Measurements from ENCODE around the gene SH2D1B. TPM values are rescaled to one million over a fixed set of nuclear protein-coding genes. Genes with fewer than 3 reads are reported as not detected.

SH2D1B gene
- total RNA-seq, 1 donor from 2014 or later: not detected

DNA sequence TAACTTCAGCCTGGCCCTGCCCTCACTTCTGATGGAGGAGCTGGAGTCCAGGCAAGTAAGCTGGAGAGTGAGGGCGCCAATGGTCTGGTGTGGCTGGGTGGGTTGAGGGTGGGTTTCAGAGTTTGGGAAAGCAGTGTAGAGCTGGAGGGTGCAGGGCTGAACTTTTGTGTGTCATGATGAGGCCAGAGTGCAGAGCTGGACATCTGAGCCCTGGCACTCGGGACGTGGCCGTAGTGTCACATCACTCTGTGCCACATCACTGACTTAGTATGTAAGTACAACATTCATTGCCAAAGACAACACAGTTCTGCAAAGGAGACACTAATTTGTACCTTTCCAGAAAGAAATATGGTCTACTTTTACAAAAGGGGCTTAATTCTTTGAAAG, 51.1 kb downstream of the SH2D1B start:
- Histone ChIP-seq H3K27me3 (ENCODE audit: insufficient read depth, low read length) (no peaks in the 10 kb centered on the region), H4K20me1 (ENCODE audit: insufficient read depth, low read length) (no peaks in the 10 kb centered on the region), H3K4me2 (ENCODE audit: low read length) (no peak overlapping the region), H3K4me1 (ENCODE audit: insufficient read depth, low read length) (peaks cover 8% of the 10 kb centered on the region), H2AFZ (ENCODE audit: low read depth, low read length) (no peak overlapping the region), H3K4me3 (ENCODE audit: insufficient read depth, low read depth, low read length) (no peak overlapping the region), H3K79me2 (ENCODE audit: insufficient read depth, low read length) (no peaks in the 10 kb centered on the region), H3K9ac (ENCODE audit: low read length) (no peak overlapping the region), H3K27ac (ENCODE audit: low read depth, low read length) (no peak overlapping the region), H3K36me3 (ENCODE audit: insufficient read depth, low read length) (no peaks in the 10 kb centered on the region), H3K9me3 (ENCODE audit: insufficient read depth, low read depth, low read length) (no peaks in the 10 kb centered on the region)
- H3K4me1 Mint-ChIP-seq (ENCODE audit: low read depth, unreplicated experiment): peaks cover 2% of the 10 kb centered on the region
- DNase-seq (ENCODE audit: low read depth): no peak
- H3K9me3 Mint-ChIP-seq (ENCODE audit: unreplicated experiment): no peaks in the 10 kb centered on the region
- no peak overlapping the region for H3K27ac Mint-ChIP-seq (ENCODE audit: unreplicated experiment)
- H3K27me3 Mint-ChIP-seq (ENCODE audit: low read depth, unreplicated experiment): peaks cover 6% of the 10 kb centered on the region
- TF ChIP-seq EZH2 (IDR thresholded peaks at IDR 0.05; ENCODE audit: insufficient read depth, low read length): no peak
- TF ChIP-seq, protein P1, sequence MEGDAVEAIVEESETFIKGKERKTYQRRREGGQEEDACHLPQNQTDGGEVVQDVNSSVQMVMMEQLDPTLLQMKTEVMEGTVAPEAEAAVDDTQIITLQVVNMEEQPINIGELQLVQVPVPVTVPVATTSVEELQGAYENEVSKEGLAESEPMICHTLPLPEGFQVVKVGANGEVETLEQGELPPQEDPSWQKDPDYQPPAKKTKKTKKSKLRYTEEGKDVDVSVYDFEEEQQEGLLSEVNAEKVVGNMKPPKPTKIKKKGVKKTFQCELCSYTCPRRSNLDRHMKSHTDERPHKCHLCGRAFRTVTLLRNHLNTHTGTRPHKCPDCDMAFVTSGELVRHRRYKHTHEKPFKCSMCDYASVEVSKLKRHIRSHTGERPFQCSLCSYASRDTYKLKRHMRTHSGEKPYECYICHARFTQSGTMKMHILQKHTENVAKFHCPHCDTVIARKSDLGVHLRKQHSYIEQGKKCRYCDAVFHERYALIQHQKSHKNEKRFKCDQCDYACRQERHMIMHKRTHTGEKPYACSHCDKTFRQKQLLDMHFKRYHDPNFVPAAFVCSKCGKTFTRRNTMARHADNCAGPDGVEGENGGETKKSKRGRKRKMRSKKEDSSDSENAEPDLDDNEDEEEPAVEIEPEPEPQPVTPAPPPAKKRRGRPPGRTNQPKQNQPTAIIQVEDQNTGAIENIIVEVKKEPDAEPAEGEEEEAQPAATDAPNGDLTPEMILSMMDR (IDR thresholded peaks at IDR 0.05; ENCODE audit: insufficient read depth, low read depth, low read length): no peak
- no peaks in the 10 kb centered on the region for H3K36me3 Mint-ChIP-seq (ENCODE audit: low read depth, unreplicated experiment)
- no peak overlapping the region for H3K4me3 Mint-ChIP-seq (ENCODE audit: unreplicated experiment)
- no peak for FAIRE-seq

DNA sequence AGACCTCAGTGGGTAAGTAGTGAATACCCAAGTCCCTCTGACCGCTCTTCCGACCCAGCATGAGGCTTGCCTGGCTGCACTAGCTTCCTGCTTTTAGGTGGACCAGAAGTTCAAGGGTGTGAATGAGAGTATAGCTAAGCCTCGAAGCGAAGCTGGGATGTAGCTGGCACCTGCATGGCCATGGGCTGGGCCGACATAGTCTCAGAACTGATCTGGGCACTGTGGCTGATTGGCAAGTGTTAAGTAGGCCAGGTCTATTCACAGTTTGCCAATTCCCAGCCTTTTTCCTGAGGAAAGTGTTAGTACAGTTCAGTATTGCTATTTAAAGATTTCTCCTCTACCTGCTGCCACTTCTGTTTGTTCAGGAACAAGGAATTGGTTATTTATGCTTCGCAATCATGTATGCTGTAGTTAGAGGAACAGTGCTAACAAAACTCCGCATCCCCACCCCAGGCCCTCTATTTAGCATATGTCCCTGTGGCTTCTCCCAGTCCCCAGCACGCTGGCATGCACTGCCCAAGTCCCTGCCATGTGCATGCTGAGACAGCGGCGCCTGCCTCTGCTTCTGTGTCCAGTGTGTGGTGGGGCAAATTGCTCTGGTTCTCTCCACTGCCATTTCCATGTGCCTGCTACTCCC, 51.6 kb downstream of the SH2D1B start:
- Mint-ChIP-seq H3K36me3 (ENCODE audit: low read depth, unreplicated experiment) (no peaks in the 10 kb centered on the region), H3K4me1 (ENCODE audit: low read depth, unreplicated experiment) (peaks cover 2% of the 10 kb centered on the region), H3K27ac (ENCODE audit: unreplicated experiment) (no peak overlapping the region), H3K27me3 (ENCODE audit: low read depth, unreplicated experiment) (peaks cover 6% of the 10 kb centered on the region), H3K4me3 (ENCODE audit: unreplicated experiment) (no peak overlapping the region), H3K9me3 (ENCODE audit: unreplicated experiment) (no peaks in the 10 kb centered on the region)
- Histone ChIP-seq H3K27me3 (ENCODE audit: insufficient read depth, low read length) (no peaks in the 10 kb centered on the region), H2AFZ (ENCODE audit: low read depth, low read length) (no peak overlapping the region), H3K9ac (ENCODE audit: low read length) (no peak overlapping the region), H3K9me3 (ENCODE audit: insufficient read depth, low read depth, low read length) (no peaks in the 10 kb centered on the region), H3K36me3 (ENCODE audit: insufficient read depth, low read length) (no peaks in the 10 kb centered on the region), H4K20me1 (ENCODE audit: insufficient read depth, low read length) (no peaks in the 10 kb centered on the region), H3K79me2 (ENCODE audit: insufficient read depth, low read length) (no peaks in the 10 kb centered on the region), H3K4me3 (ENCODE audit: insufficient read depth, low read depth, low read length) (no peak overlapping the region), H3K4me1 (ENCODE audit: insufficient read depth, low read length) (peaks cover 8% of the 10 kb centered on the region), H3K27ac (ENCODE audit: low read depth, low read length) (no peak overlapping the region), H3K4me2 (ENCODE audit: low read length) (no peak overlapping the region)
- no peak for FAIRE-seq
- no peak for TF ChIP-seq EZH2 (IDR thresholded peaks at IDR 0.05; ENCODE audit: insufficient read depth, low read length)
- TF ChIP-seq, protein P1 (IDR thresholded peaks at IDR 0.05; ENCODE audit: insufficient read depth, low read depth, low read length): no peak
- DNase-seq (ENCODE audit: low read depth): no peak

GRCh38 chr1:162359523-162360236, 52.3 kb downstream of the SH2D1B start:
- no peaks in the 10 kb centered on the region for H3K36me3 Mint-ChIP-seq (ENCODE audit: low read depth, unreplicated experiment)
- no peak overlapping the region for H3K4me3 Mint-ChIP-seq (ENCODE audit: unreplicated experiment)
- TF ChIP-seq EZH2 (IDR thresholded peaks at IDR 0.05; ENCODE audit: insufficient read depth, low read length): no peak
- TF ChIP-seq, protein P1 (IDR thresholded peaks at IDR 0.05; ENCODE audit: insufficient read depth, low read depth, low read length): no peak
- Histone ChIP-seq H3K27ac (ENCODE audit: low read depth, low read length) (no peak overlapping the region), H3K9ac (ENCODE audit: low read length) (no peak overlapping the region), H3K36me3 (ENCODE audit: insufficient read depth, low read length) (no peaks in the 10 kb centered on the region), H2AFZ (ENCODE audit: low read depth, low read length) (no peak overlapping the region), H3K4me2 (ENCODE audit: low read length) (no peak overlapping the region), H3K9me3 (ENCODE audit: insufficient read depth, low read depth, low read length) (no peaks in the 10 kb centered on the region), H3K4me3 (ENCODE audit: insufficient read depth, low read depth, low read length) (no peak overlapping the region), H4K20me1 (ENCODE audit: insufficient read depth, low read length) (no peaks in the 10 kb centered on the region), H3K79me2 (ENCODE audit: insufficient read depth, low read length) (no peaks in the 10 kb centered on the region), H3K4me1 (ENCODE audit: insufficient read depth, low read length) (peaks cover 7% of the 10 kb centered on the region), H3K27me3 (ENCODE audit: insufficient read depth, low read length) (no peaks in the 10 kb centered on the region)
- peaks cover 5% of the 10 kb centered on the region for H3K27me3 Mint-ChIP-seq (ENCODE audit: low read depth, unreplicated experiment)
- DNase-seq (ENCODE audit: low read depth): no peak
- H3K27ac Mint-ChIP-seq (ENCODE audit: unreplicated experiment): no peak overlapping the region
- H3K9me3 Mint-ChIP-seq (ENCODE audit: unreplicated experiment): no peaks in the 10 kb centered on the region
- H3K4me1 Mint-ChIP-seq (ENCODE audit: low read depth, unreplicated experiment): peaks cover under 1% of the 10 kb centered on the region
- FAIRE-seq: no peak

All from astrocyte (in vitro differentiated cells and primary cell).